GM12878 (cell line): ENCODE measurements around the gene LOXL3.

Source experiments
- ATF2 ChIP-seq: IDR thresholded peaks from 2 replicates; pipeline ENCODE4 v1.6.1; 2012; ENCODE audit warnings: low read length, inconsistent platforms
- CREM ChIP-seq: IDR thresholded peaks from 2 replicates; pipeline ENCODE4 v1.6.1; 2014; ENCODE audit warnings: antibody characterized with exemption, low read depth
- CTCF ChIP-seq, 3 experiments: IDR thresholded peaks in 2 of 3; conservative IDR thresholded peaks in 1 of 3; 2 replicates each; pipeline ENCODE4 v1.5.1; 2011; ENCODE audit warnings: low read depth in 3 of 3, low read length in 3 of 3, mild to moderate bottlenecking in 3 of 3, control low read depth in 2 of 3, moderate library complexity in 2 of 3, inconsistent platforms in 1 of 3, mixed read lengths in 1 of 3; ENCODE audit not compliant: control insufficient read depth in 2 of 3, insufficient read depth in 1 of 3; ENCODE audit errors: extremely low read depth in 1 of 3
- MYC ChIP-seq: IDR thresholded peaks from 2 replicates; pipeline ENCODE4 v1.6.1; 2011; ENCODE audit warnings: mild to moderate bottlenecking, low read length, moderate library complexity, inconsistent platforms; ENCODE audit not compliant: insufficient read depth, insufficient replicate concordance, insufficient read length, severe bottlenecking
- NFYB ChIP-seq: IDR thresholded peaks from 2 replicates; pipeline ENCODE4 v1.6.1; 2011; ENCODE audit warnings: low read depth, mild to moderate bottlenecking, low read length, improper control_type of control experiment, moderate library complexity; ENCODE audit not compliant: insufficient read depth
- POLR2A ChIP-seq: IDR thresholded peaks from 2 replicates; pipeline ENCODE4 v1.6.1; 2011; ENCODE audit warnings: low read depth, mild to moderate bottlenecking, low read length
- POLR2AphosphoS5 ChIP-seq: IDR thresholded peaks from 2 replicates; pipeline ENCODE4 v1.6.1; 2011; ENCODE audit warnings: mild to moderate bottlenecking, low read length, inconsistent platforms
- RBBP5 ChIP-seq: fragments of 200-600 bp; sonication (generic); conservative IDR thresholded peaks from 2 replicates; pipeline ENCODE4 v1.6.1; 2016
- ZBTB4 ChIP-seq: fragments of 450-650 bp; formaldehyde crosslinking; IDR thresholded peaks from 2 replicates; pipeline ENCODE4 v1.4.0; 2022; ENCODE audit warnings: mild to moderate bottlenecking, moderate library complexity
- ZNF217 ChIP-seq: fragments of 450-650 bp; IDR thresholded peaks from 2 replicates; pipeline ENCODE4 v1.6.1; 2017; ENCODE audit warnings: antibody characterized with exemption, mild to moderate bottlenecking
- ZNF274 ChIP-seq: IDR thresholded peaks from one replicate; pipeline ENCODE4 v1.8.0; 2011; ENCODE audit not compliant: insufficient read length, insufficient read depth

GRCh38 chr2:74546004-74546403 lies 7.7 kb downstream of the LOXL3 start:
- no peak for TF ChIP-seq POLR2A
- TF ChIP-seq POLR2AphosphoS5 = no peak
- no peak for TF ChIP-seq ATF2
- no peak for TF ChIP-seq CTCF (IDR thresholded peaks at IDR 0.05 in 2 of 3, conservative IDR thresholded peaks at IDR 0.05 in 1 of 3; ENCODE audit: control insufficient read depth in 2 of 3, extremely low read depth in 1 of 3, insufficient read depth in 1 of 3, low read depth in 3 of 3, low read length in 3 of 3)
- TF ChIP-seq NFYB = no peak
- TF ChIP-seq ZNF217 = no peak
- TF ChIP-seq RBBP5 = no peak
- TF ChIP-seq ZBTB4 (CRISPR knock-in tag) = no peak
- no peak for TF ChIP-seq CREM
- no peak for TF ChIP-seq MYC
- TF ChIP-seq ZNF274 = no peak
